ENCODE measurements around the gene NEDD4L. TPM values are rescaled to one million over a fixed set of nuclear protein-coding genes. Genes with fewer than 3 reads are reported as not detected.
A peak's percentile ranks its signal among the peaks of the same experiment; 100 is the strongest.
"Not testable (repeated sequence)": the region's sequence is repeated elsewhere in the genome, so short reads cannot be mapped to it uniquely, and the experiment has no call there.

NEDD4L gene
- total RNA-seq, result 10 to 100 TPM; 42.7 to 43.1 TPM
- polyA plus RNA-seq (ENCODE audit: insufficient read depth, low read depth, low replicate concordance), result 14.3 TPM
- long read RNA-seq, donor 1, full-length matches to known transcripts, result 2 of 2 reads
- long read RNA-seq, donor 1, partial matches to known transcripts, result 0 of 2 reads
- long read RNA-seq, donor 1, other reads (novel, unspliced or antisense), result 0 of 2 reads
- long read RNA-seq, donor 2, full-length matches to known transcripts, result 1 of 1 reads
- long read RNA-seq, donor 2, partial matches to known transcripts, result 0 of 1 reads
- long read RNA-seq, donor 2, other reads (novel, unspliced or antisense), result 0 of 1 reads

- Histone ChIP-seq H3K27me3 (no peaks in the 10 kb centered on the region), H3K36me3 (ENCODE audit: low read depth, missing control alignments) (no peaks in the 10 kb centered on the region), H3K4me1 (no peaks in the 10 kb centered on the region), H3K9me3 (no peaks in the 10 kb centered on the region), H3K27ac (peak within 1 kb of the TSS; percentile 56 to 84), H3K4me3 (peak within 1 kb of the TSS; percentile 71 to 75)
- intact Hi-C loops (cut with DNase I; ENCODE audit: low total_unique reads), result loop anchor here (10.0 kb wide), 1 partner anchor 451 kb away; no protein-coding TSS in a partner anchor
- TF ChIP-seq POLR2A (IDR thresholded peaks at IDR 0.05) (no peak), CTCF (IDR thresholded peaks at IDR 0.05) (peak; percentile 55 to 82 (median 73))
- 0 to 1% methylated on average over 26 to 75 of the region's 91 CpGs for WGBS, 2 donors
- peak; percentile 87 for DNase-seq
Measured at GRCh38 chr18:58043491-58044369, at the start of gene NEDD4L. Gene NEDD4L (plus strand): TSS chr18:58044226. CDS start chr18:58044661, 435 bp downstream.

- no peak overlapping the region for H3K27ac ChIP-seq
- intact Hi-C loops (cut with DNase I; ENCODE audit: low total_unique reads), result no loop called here
- H3K36me3 ChIP-seq (ENCODE audit: low read depth, missing control alignments), result no peaks in the 10 kb centered on the region
- 68 to 89% methylated on average over 1 of the region's 1 CpG for WGBS, 2 donors
- H3K27me3 ChIP-seq, result no peaks in the 10 kb centered on the region
- no peak overlapping the region for H3K4me3 ChIP-seq
- no peaks in the 10 kb centered on the region for H3K9me3 ChIP-seq
- DNase-seq, result no peak
- TF ChIP-seq POLR2A (IDR thresholded peaks at IDR 0.05) (no peak), CTCF (IDR thresholded peaks at IDR 0.05) (no peak)
- H3K4me1 ChIP-seq, result no peaks in the 10 kb centered on the region
Measured at GRCh38 chr18:57995331-57995730, 48.7 kb upstream of the NEDD4L start.

GRCh38 chr18:57996894-57997293, 47.1 kb upstream of the NEDD4L start:
- H3K27ac ChIP-seq; H3K9me3 ChIP-seq; H3K27me3 ChIP-seq; H3K4me3 ChIP-seq; H3K36me3 ChIP-seq (ENCODE audit: low read depth, missing control alignments); intact Hi-C loops (cut with DNase I; ENCODE audit: low total_unique reads); H3K4me1 ChIP-seq; DNase-seq: not testable (repeated sequence)
- WGBS, 2 donors, result 92 to 93% methylated on average over 3 of the region's 3 CpGs

GRCh38 chr18:57997820-57998219, 46.2 kb upstream of the NEDD4L start:
- TF ChIP-seq POLR2A (IDR thresholded peaks at IDR 0.05) (no peak), CTCF (IDR thresholded peaks at IDR 0.05) (no peak)
- no peak overlapping the region for H3K27ac ChIP-seq
- H3K36me3 ChIP-seq (ENCODE audit: low read depth, missing control alignments), result no peaks in the 10 kb centered on the region
- intact Hi-C loops (cut with DNase I; ENCODE audit: low total_unique reads), result no loop called here
- no peaks in the 10 kb centered on the region for H3K4me1 ChIP-seq
- 88 to 93% methylated on average over 2 of the region's 2 CpGs for WGBS, 2 donors
- H3K9me3 ChIP-seq, result no peaks in the 10 kb centered on the region
- no peak overlapping the region for H3K4me3 ChIP-seq
- no peak for DNase-seq
- H3K27me3 ChIP-seq, result no peaks in the 10 kb centered on the region

GRCh38 chr18:57998461-57998860, 45.6 kb upstream of the NEDD4L start:
- DNase-seq, result no peak
- Histone ChIP-seq H3K4me3 (no peak overlapping the region), H3K27me3 (no peaks in the 10 kb centered on the region), H3K27ac (no peak overlapping the region), H3K9me3 (no peaks in the 10 kb centered on the region), H3K4me1 (no peaks in the 10 kb centered on the region), H3K36me3 (ENCODE audit: low read depth, missing control alignments) (no peaks in the 10 kb centered on the region)
- TF ChIP-seq CTCF (IDR thresholded peaks at IDR 0.05), result no peak
- TF ChIP-seq POLR2A (IDR thresholded peaks at IDR 0.05), result no peak
- 93 to 97% methylated on average over 1 of the region's 1 CpG for WGBS, 2 donors
- intact Hi-C loops (cut with DNase I; ENCODE audit: low total_unique reads), result no loop called here

Measured in testis (tissue), 5 donors.